Neural cell (in vitro differentiated cells): ENCODE measurements around the gene EFCAB13.

Experiments used
- TF ChIP-seq, protein P1 (sequence below): IDR thresholded peaks from 2 replicates; pipeline ENCODE4 v1.6.1; 2012; ENCODE audit warnings: borderline replicate concordance
- TF ChIP-seq, protein P2 (sequence below): fragments of 450-650 bp; IDR thresholded peaks from 2 replicates; pipeline ENCODE4 v1.5.1; 2014; ENCODE audit warnings: antibody characterized with exemption, mild to moderate bottlenecking, moderate library complexity; ENCODE audit not compliant: poor library complexity, severe bottlenecking

DNA sequence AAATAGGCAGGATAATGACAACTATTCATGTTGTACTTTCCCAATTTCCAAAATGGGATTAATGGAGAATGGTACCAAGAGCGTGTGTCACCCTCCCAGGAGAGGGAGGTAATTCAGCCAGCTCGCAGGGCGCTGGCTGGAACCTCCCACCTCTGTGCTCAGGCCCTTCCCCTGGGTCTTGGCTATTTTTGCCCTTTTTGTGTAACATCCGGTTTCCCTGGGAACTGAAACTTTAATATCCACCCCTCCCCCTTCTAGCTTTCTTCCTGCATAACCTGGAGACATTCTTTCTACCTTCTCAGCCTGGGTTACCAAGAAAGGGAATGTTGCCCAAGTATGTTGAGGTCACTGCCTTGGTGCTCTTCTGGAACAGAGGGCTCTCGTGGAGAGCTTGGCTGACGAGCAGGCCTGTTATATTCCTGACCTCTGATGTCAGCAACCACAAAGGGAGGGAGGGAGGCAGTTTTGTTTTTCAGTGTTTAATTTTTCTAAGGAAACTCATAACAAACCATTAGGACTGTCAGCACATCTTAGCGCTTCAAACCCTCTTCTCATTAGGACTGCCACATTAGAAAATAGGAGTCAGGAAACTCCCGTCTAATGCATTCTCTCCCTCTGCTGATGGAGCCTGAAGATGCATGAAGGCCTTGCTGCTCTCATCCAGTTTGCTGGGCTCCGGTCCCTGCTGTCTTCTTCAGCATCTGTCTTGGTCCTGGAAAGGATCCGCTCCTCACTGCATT, 44.5 kb upstream of the EFCAB13 start:
- TF ChIP-seq, protein P1, sequence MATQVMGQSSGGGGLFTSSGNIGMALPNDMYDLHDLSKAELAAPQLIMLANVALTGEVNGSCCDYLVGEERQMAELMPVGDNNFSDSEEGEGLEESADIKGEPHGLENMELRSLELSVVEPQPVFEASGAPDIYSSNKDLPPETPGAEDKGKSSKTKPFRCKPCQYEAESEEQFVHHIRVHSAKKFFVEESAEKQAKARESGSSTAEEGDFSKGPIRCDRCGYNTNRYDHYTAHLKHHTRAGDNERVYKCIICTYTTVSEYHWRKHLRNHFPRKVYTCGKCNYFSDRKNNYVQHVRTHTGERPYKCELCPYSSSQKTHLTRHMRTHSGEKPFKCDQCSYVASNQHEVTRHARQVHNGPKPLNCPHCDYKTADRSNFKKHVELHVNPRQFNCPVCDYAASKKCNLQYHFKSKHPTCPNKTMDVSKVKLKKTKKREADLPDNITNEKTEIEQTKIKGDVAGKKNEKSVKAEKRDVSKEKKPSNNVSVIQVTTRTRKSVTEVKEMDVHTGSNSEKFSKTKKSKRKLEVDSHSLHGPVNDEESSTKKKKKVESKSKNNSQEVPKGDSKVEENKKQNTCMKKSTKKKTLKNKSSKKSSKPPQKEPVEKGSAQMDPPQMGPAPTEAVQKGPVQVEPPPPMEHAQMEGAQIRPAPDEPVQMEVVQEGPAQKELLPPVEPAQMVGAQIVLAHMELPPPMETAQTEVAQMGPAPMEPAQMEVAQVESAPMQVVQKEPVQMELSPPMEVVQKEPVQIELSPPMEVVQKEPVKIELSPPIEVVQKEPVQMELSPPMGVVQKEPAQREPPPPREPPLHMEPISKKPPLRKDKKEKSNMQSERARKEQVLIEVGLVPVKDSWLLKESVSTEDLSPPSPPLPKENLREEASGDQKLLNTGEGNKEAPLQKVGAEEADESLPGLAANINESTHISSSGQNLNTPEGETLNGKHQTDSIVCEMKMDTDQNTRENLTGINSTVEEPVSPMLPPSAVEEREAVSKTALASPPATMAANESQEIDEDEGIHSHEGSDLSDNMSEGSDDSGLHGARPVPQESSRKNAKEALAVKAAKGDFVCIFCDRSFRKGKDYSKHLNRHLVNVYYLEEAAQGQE, result no peak
- TF ChIP-seq, protein P2, sequence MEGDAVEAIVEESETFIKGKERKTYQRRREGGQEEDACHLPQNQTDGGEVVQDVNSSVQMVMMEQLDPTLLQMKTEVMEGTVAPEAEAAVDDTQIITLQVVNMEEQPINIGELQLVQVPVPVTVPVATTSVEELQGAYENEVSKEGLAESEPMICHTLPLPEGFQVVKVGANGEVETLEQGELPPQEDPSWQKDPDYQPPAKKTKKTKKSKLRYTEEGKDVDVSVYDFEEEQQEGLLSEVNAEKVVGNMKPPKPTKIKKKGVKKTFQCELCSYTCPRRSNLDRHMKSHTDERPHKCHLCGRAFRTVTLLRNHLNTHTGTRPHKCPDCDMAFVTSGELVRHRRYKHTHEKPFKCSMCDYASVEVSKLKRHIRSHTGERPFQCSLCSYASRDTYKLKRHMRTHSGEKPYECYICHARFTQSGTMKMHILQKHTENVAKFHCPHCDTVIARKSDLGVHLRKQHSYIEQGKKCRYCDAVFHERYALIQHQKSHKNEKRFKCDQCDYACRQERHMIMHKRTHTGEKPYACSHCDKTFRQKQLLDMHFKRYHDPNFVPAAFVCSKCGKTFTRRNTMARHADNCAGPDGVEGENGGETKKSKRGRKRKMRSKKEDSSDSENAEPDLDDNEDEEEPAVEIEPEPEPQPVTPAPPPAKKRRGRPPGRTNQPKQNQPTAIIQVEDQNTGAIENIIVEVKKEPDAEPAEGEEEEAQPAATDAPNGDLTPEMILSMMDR, result no peak
